Fibroblast of lung (primary cell): ENCODE results near the gene TMTC2. TPM values are rescaled to one million over a fixed set of nuclear protein-coding genes. Genes with fewer than 3 reads are reported as not detected.
"Not testable (repeated sequence)": the region's sequence is repeated elsewhere in the genome, so short reads cannot be mapped to it uniquely, and the experiment has no call there.

ENCODE experiments used
- DNase-seq, 2 donors: peaks; one replicate each; pipeline versions ENCODE4 v3.0.0 to v3.0.0-alpha.2; 2010; ENCODE audit warnings: low read depth in 2 of 2
- H2AFZ ChIP-seq: 2 replicates; pipeline ENCODE4 v1.5.1; 2012; ENCODE audit warnings: low read length, control low read depth, inconsistent platforms
- H3K27ac ChIP-seq: 2 replicates; pipeline ENCODE4 v1.5.1; 2011; ENCODE audit warnings: low read length, control low read depth; ENCODE audit not compliant: insufficient read depth
- H3K27me3 ChIP-seq: 2 replicates; pipeline ENCODE4 v1.5.1; 2011; ENCODE audit warnings: mild to moderate bottlenecking, low read length; ENCODE audit not compliant: control insufficient read depth, insufficient read depth
- H3K36me3 ChIP-seq: 2 replicates; pipeline ENCODE4 v1.5.1; 2011; ENCODE audit warnings: low read length; ENCODE audit not compliant: control insufficient read depth, insufficient read depth
- H3K4me1 ChIP-seq: 2 replicates; pipeline ENCODE4 v1.5.1; 2011; ENCODE audit warnings: low read length; ENCODE audit not compliant: control insufficient read depth, insufficient read depth; ENCODE audit errors: extremely low read depth
- H3K4me2 ChIP-seq: 2 replicates; pipeline ENCODE4 v1.5.1; 2011; ENCODE audit warnings: low read length, control low read depth; ENCODE audit not compliant: insufficient read depth; ENCODE audit errors: extremely low read depth
- H3K4me3 ChIP-seq, 4 experiments: fragments of 200-600 bp in 1 of 4; sonication (generic) in 1 of 4; replicated peaks in 1 of 4; 2 replicates each; pipeline ENCODE4 v1.5.1; 2011 to 2016; ENCODE audit warnings: low read length in 4 of 4, low read depth in 3 of 4, mild to moderate bottlenecking in 3 of 4, control low read depth in 2 of 4, inconsistent platforms in 1 of 4, mixed read lengths in 1 of 4; ENCODE audit not compliant: insufficient read depth in 1 of 4; ENCODE audit errors: control extremely low read depth in 1 of 4
- H3K79me2 ChIP-seq: 2 replicates; pipeline ENCODE4 v1.5.1; 2012; ENCODE audit warnings: mild to moderate bottlenecking, low read length, inconsistent platforms; ENCODE audit not compliant: control insufficient read depth, insufficient read depth
- H3K9ac ChIP-seq: 2 replicates; pipeline ENCODE4 v1.5.1; 2011; ENCODE audit warnings: mild to moderate bottlenecking, low read length, control low read depth; ENCODE audit not compliant: insufficient read depth
- H3K9me3 ChIP-seq: 2 replicates; pipeline ENCODE4 v1.5.1; 2012; ENCODE audit warnings: low read depth, low read length; ENCODE audit not compliant: control insufficient read depth, insufficient read depth
- H4K20me1 ChIP-seq: 2 replicates; pipeline ENCODE4 v1.5.1; 2011; ENCODE audit warnings: low read length; ENCODE audit not compliant: control insufficient read depth, insufficient read depth; ENCODE audit errors: extremely low read depth
- CTCF ChIP-seq, 2 donors: IDR thresholded peaks in 1 of 2; conservative IDR thresholded peaks in 1 of 2; 1 replicate in 1 of 2; 2 replicates in 1 of 2; pipeline ENCODE4 v1.5.1; 2011 to 2012; ENCODE audit warnings: low read length in 2 of 2, control low read depth in 1 of 2, inconsistent platforms in 1 of 2, low read depth in 1 of 2, mild to moderate bottlenecking in 1 of 2
- EZH2 ChIP-seq: IDR thresholded peaks from 2 replicates; pipeline ENCODE4 v1.5.1; 2012; ENCODE audit warnings: low read length, control low read depth, mild to moderate bottlenecking; ENCODE audit errors: missing control alignments
- polyA plus RNA-seq, 2 donors: library from polyadenylated mRNA; depleted of rRNA in 1 of 2; stranded (reverse) in 1 of 2; unstranded in 1 of 2; fragments of >200 nt; gene quantifications; 2 replicates each; pipeline ENCODE4 v1.2.1, GENCODE V29; 2011 to 2012; ENCODE audit warnings: missing spikeins in 1 of 2
- total RNA-seq: library from RNA; depleted of rRNA; stranded (reverse); fragments of >200 nt; gene quantifications from 2 replicates; pipeline ENCODE4 v1.2.1, GENCODE V29; 2014

The TMTC2 gene
- total and polyA plus RNA-seq, 2 donors (not counting 1 experiment from before 2014, with no cell fraction given): 3.5 to 9.7 TPM

DNA sequence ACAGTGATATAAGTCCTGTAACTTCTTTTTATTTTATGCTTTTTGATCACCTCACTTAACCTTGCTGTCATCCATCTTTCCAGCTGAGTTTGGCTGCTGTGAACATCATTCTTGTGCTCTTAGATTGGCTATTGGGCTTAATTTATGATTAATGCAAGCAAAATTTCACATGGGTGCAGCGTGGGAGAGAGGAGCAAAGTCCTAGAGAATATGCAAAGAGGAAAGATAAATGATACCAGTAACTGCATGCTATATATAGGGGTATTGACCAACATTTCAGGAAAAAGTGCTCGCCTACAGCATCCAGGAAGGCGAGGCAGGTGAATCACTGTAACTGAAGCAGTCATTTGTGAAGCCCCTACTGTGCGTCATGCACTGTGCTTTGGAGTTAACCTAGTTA lies 153.1 kb downstream of the TMTC2 start:
- Histone ChIP-seq H2AFZ (no peak overlapping the region), H3K27me3 (no peaks in the 10 kb centered on the region), H3K9me3 (no peaks in the 10 kb centered on the region), H4K20me1 (no peaks in the 10 kb centered on the region), H3K4me3 (no peak overlapping the region), H3K9ac (no peak overlapping the region), H3K4me1 (no peaks in the 10 kb centered on the region), H3K36me3 (no peaks in the 10 kb centered on the region), H3K27ac (no peak overlapping the region), H3K79me2 (no peaks in the 10 kb centered on the region), H3K4me2 (no peak overlapping the region)
- no peak for DNase-seq
- no peak for TF ChIP-seq EZH2

DNA sequence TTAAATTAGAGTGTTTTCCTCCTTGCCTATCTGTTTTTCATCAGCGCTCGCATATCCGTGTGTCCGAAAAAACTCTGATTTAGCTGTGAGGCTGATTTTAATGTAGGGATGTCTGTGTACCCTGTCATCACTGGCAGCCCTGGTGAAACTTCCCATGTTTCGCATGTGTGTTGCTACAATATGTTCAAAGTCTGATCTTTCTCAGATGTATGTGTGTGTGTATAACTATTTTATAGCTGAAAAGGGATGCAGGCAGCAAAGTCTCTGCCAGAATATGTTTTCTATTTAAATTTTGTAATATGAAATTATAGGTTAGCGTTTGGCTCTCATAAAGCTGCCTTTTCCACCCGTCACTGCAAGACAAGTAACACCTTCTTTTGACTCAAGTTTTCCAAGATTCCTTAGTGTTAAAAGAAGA lies 154.8 kb downstream of the TMTC2 start:
- Histone ChIP-seq H3K4me2 (no peak overlapping the region), H3K36me3 (no peaks in the 10 kb centered on the region), H3K79me2 (no peaks in the 10 kb centered on the region), H3K9ac (no peak overlapping the region), H3K4me1 (no peaks in the 10 kb centered on the region), H4K20me1 (no peaks in the 10 kb centered on the region), H3K27ac (no peak overlapping the region), H3K27me3 (no peaks in the 10 kb centered on the region), H3K9me3 (no peaks in the 10 kb centered on the region), H2AFZ (no peak overlapping the region), H3K4me3 (no peak overlapping the region)
- no peak for DNase-seq
- TF ChIP-seq CTCF (conservative IDR thresholded peaks at IDR 0.05 in 1 of 2, IDR thresholded peaks at IDR 0.05 in 1 of 2; ENCODE audit: low read depth in 1 of 2, low read length in 2 of 2): no peak
- no peak for TF ChIP-seq EZH2

DNA sequence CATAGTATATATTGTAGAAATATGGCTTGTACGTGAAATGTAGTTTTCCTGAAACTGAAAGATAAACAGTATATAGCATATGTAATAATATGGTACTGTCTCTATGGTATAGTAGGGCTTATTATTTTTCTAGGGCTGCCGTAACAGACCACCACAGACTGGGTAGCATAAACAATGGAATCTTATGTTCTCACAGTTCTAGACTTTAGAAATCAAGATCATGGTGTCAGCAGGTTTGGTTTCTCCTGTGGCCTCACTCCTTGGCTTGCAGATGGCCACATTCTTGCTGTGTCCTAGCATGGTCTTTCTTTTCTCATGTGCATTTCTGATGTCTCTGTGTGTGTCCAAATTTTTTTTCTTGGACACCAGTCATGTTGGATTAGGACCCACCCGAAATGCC lies 155.8 kb downstream of the TMTC2 start:
- H3K4me3 ChIP-seq: no peak overlapping the region
- H3K79me2 ChIP-seq: no peaks in the 10 kb centered on the region
- no peaks in the 10 kb centered on the region for H3K4me1 ChIP-seq
- no peak overlapping the region for H3K27ac ChIP-seq
- no peaks in the 10 kb centered on the region for H4K20me1 ChIP-seq
- no peaks in the 10 kb centered on the region for H3K36me3 ChIP-seq
- no peak overlapping the region for H3K9ac ChIP-seq
- H3K4me2 ChIP-seq: no peak overlapping the region
- H3K27me3 ChIP-seq: no peaks in the 10 kb centered on the region
- no peak for DNase-seq
- no peaks in the 10 kb centered on the region for H3K9me3 ChIP-seq
- TF ChIP-seq EZH2: no peak
- no peak for TF ChIP-seq CTCF (conservative IDR thresholded peaks at IDR 0.05 in 1 of 2, IDR thresholded peaks at IDR 0.05 in 1 of 2; ENCODE audit: low read depth in 1 of 2, low read length in 2 of 2)
- H2AFZ ChIP-seq: no peak overlapping the region

DNA sequence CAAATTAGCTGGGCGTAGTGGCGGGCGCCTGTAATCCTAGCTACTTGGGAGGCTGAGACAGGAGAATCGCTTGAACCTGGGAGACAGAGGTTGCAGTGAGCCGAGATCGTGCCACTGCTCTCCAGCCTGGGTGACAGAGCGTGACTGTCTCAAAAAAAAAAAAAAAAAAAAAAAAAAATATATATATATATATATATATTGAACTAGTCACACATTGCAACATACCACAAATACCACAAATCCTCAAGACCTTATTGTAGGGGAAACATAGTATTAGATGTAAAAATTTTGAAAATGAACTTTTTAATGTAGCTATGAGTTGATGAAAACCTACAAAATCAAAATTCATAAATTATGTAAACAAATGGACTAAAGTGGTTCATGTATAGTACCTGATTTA lies 158.4 kb downstream of the TMTC2 start:
- not testable (repeated sequence) for H3K79me2 ChIP-seq, H3K4me2 ChIP-seq, H4K20me1 ChIP-seq, H3K4me3 ChIP-seq, H3K4me1 ChIP-seq, H3K27me3 ChIP-seq, H3K27ac ChIP-seq, H3K36me3 ChIP-seq, H2AFZ ChIP-seq, H3K9ac ChIP-seq, H3K9me3 ChIP-seq, DNase-seq
